Ramos (cell line): ENCODE results near the gene ANXA6.

ENCODE experiments used
- in situ Hi-C: fragments of 300-500 bp; cut with MboI; formaldehyde crosslinking; loops from one replicate; pipeline ENCODE4 v1.14.3; 2022; ENCODE audit warnings: low sequenced_read_pairs; ENCODE audit not compliant: unreplicated experiment

ANXA6 gene

GRCh38 chr5:151107738-151108520, 49.6 kb downstream of the ANXA6 start:
- in situ Hi-C loops = no loop called here

- in situ Hi-C loops = no loop called here
Observed at GRCh38 chr5:151107084-151107483, 50.5 kb downstream of the ANXA6 start.

GRCh38 chr5:151106509-151106908, 51.1 kb downstream of the ANXA6 start:
- in situ Hi-C loops = no loop called here

- in situ Hi-C loops = no loop called here
Observed at GRCh38 chr5:151106043-151106442, 51.5 kb downstream of the ANXA6 start.

DNA sequence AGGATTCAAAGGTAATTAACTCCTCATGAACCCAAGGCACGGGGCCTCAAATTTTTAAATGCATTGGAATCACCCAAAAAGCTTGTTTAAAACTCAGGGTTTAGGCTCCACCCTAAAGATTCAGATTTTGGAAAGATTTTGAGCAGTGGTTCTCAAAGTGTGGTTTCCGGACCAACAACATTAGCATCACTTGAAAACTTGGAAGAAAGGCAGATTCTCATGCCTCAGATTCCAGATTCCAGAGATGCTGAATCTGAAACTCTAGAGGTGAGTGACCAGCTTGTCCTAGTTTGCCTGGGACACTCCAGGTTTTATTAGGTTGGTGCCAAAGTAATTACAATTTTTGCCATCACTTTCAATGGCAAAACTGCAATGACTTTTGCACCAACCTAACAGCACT, 52.0 kb downstream of the ANXA6 start:
- in situ Hi-C loops = no loop called here

DNA sequence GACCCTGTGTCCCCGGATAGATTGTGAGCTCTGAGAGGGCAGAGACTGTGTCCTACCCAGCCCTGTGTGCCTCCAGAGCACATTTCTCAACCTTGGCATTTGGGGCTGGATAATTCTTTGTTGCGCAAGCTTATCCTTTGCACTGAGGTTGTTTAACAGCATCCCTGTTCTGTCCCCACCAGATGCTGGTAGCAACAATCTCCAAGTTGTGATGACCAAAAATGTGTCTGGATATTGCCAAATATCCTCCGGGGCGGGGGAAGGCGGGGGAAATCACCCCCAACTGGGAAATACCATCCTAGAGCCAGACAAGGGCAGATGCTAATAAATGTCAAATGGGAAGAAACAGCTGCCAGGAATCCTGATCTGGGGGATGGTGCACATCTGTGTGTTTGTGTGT, 52.8 kb downstream of the ANXA6 start:
- in situ Hi-C loops = no loop called here

GRCh38 chr5:151101746-151102145, 55.8 kb downstream of the ANXA6 start:
- in situ Hi-C loops = no loop called here

- in situ Hi-C loops = no loop called here
Observed at GRCh38 chr5:151101151-151101550, 56.4 kb downstream of the ANXA6 start.

GRCh38 chr5:151100681-151101080, 56.9 kb downstream of the ANXA6 start:
- in situ Hi-C loops = no loop called here

DNA sequence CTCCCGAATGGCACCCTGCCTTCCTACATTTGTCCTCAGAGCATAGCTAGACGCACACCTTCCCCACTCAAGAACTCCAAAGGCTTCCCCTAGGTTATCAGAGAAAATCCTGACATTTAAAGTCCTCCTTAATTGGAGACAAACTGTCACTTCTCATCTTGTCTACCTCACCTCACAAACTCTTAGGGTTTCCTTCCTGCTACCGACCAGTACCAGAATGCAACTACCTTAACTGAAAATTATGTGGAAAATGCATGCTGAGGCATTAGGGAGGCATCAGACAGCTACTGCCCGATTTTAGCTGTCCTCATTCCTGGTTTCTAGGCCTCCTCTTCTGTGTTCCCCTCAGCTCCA, 58.8 kb downstream of the ANXA6 start:
- in situ Hi-C loops = no loop called here

GRCh38 chr5:151097820-151098767, 59.5 kb downstream of the ANXA6 start:
- in situ Hi-C loops = no loop called here

GRCh38 chr5:151097061-151097460, 60.5 kb downstream of the ANXA6 start:
- in situ Hi-C loops = no loop called here

DNA sequence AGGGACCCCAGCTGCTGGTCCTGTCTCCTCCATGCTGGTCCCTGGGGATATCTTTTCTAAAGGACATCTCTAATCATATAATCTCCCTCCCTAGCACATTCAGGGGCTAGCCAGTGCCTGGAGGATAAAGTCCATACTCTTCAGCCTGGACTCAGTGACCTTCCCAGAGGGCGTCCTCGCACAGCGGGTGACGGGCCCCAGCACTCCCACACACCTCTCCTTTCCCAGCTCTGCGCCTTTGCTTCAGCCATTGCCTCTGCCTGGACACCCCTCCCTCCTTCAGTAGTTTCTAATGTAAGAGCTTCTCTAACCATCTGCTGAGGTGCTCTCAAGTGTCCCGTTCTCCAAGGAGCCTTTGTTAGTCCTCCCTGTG, 61.6 kb downstream of the ANXA6 start:
- in situ Hi-C loops = no loop called here

DNA sequence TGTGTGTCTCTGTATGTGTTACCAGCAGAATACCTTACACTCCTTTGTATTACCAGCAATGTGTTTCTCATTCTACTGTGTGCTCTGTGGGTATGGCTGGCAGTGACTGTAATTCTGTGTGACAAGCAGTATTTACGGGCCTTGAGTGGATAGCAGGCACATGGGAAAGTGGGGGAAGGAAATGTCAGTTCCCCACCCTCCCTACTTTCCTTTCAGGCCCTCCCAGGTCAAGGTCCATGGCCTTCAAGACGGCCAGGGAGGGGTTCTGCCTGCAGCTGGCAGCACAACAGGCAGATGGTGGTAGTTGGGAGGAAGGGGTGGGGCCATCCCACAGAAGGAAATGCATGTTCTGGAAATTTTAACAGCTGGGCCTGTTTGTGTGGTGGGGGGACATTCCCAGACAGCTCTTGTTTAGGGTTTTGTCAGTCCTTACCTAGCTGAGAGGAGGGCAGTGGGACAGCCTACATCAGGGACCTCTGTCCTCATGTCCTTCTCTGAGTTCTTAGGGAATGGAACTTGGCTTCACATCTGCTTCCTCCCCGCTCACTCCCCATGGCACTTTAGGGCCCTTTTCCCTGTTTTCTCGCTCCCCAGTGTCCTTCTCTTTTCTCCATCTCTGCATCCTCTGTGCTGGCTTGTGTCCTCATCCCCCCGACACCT, 62.1 kb downstream of the ANXA6 start:
- in situ Hi-C loops = no loop called here

DNA sequence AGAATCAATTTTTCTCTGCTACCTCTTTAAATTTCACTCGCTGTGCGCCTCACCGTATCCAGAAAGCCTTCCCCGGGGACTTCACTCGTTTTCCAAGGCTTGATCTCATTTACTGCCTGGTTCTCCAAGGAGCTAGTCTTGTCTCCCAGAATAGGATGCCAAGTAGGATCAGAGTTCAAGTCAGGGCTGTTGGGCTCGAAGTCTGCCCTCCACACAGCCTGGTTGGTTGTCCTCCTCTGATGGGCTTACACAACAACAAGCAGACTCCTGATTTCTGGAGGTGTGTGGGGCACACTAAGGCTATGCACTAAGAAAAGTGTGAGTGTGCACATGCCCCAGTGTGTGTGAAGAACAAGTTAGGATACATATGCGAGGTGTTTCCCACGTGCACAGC, 62.7 kb downstream of the ANXA6 start:
- in situ Hi-C loops = no loop called here

DNA sequence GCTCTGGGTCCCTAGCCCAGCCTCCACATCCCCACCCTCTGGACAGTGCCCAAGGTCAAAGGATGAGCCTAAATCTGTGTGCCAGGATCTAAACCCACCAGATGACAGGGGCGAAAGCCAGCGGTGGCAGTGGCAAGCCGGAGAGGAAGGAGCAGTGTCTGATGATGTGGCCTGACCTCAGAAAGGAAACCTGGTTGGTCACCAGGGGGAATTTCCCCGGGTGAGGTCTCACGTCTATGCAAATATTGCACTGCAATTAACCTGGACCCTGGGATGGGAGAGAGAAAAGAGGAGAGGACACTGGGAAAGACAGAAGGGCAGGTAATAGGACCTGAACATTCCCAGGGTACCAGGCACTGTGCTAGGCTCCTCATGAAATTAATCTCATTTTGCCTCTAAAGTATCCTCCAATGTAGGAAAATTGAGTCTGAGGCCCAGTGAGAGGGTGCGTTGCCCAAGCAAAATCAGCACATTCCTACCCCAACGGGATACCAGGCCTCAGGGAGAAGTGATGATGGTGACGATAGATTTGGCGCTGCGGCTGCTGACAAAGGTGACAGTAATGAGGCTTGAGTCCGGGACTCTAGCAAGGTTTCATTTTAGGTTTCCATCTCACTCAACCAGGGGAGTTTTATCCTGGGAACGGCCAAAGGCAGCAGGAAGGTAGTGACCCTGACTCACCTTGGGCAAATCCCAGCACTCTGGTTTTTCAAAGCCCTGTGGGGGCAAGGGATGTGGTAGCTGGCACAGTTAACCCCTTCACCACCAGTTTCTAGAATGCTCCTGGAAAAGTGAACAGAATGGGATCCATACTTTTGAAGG, 63.3 kb downstream of the ANXA6 start:
- in situ Hi-C loops = no loop called here

- in situ Hi-C loops = no loop called here
Observed at GRCh38 chr5:151093476-151093889, 64.1 kb downstream of the ANXA6 start.

DNA sequence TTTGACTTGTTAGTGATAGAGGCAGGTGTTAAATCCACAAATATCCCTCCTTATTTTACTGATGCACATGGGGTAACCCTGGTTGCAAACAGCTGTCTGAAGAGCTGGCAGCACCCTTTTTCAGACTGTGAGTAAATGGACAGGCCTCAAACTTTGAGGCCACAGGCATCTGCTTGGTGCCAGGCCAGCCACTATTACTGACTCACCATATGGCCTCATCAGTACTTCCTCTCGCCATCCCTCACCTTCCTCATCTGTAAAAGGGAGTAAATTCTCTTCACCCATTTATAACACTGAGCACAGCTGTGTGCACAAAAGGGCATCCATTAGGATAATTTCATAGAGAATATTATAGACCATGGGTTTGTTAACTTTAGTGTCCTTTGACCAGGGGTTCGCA, 64.8 kb downstream of the ANXA6 start:
- in situ Hi-C loops = no loop called here

- in situ Hi-C loops = no loop called here
Observed at GRCh38 chr5:151089726-151090125, 67.9 kb downstream of the ANXA6 start.

- in situ Hi-C loops = no loop called here
Observed at GRCh38 chr5:151088986-151089385, 68.6 kb downstream of the ANXA6 start.
